A549 (cell line): ENCODE results near the gene ABCA4. TPM values are rescaled to one million over a fixed set of nuclear protein-coding genes. Genes with fewer than 3 reads are reported as not detected.

Experiments
- ATAC-seq, 2 experiments: fragments of 200-7000 bp in 1 of 2; fragments of >200 bp in 1 of 2; cut with Nextera tagmentation in 1 of 2; cut with Tn5 transposase in 1 of 2; 3 replicates each; pipeline versions ENCODE4 v1.8.0 to v1.9.1; 2018 to 2020; ENCODE audit warnings: mild to moderate bottlenecking in 1 of 2, moderate library complexity in 1 of 2
- CTCF ChIA-PET: fragments of 300-600 bp; sonication (Branson Sonifier 250); formaldehyde crosslinking; extraction: SDS; loops from one replicate; lab custom pipeline; 2021; ENCODE audit warnings: antibody characterized with exemption, inconsistent platforms; lab: Yijun Ruan, JAX
- POLR2A ChIA-PET: fragments of 350-600 bp; formaldehyde crosslinking; extraction: SDS; loops from one replicate; lab custom pipeline; 2021; ENCODE audit warnings: antibody characterized with exemption, inconsistent platforms; lab: Yijun Ruan, JAX
- DNase-seq, 2 experiments: peaks; one replicate each; pipeline versions ENCODE4 v3.0.0 to v3.0.0-alpha.2; 2011 to 2016; ENCODE audit warnings: low read depth in 1 of 2, low spot score in 1 of 2
- FAIRE-seq: peaks from 2 replicates; lab custom pipeline; 2011; peaks lifted over from hg19 to GRCh38; lab: Jason Lieb, UNC
- H3K27ac ChIP-seq, 2 experiments: fragments of >200 bp; sonication (Bioruptor Twin); formaldehyde crosslinking; 3 replicates each; pipeline ENCODE4 v1.5.1; 2016 to 2017
- H3K4me1 ChIP-seq: fragments of >200 bp; sonication (Bioruptor Twin); formaldehyde crosslinking; 3 replicates; pipeline ENCODE4 v1.6.1; 2016
- H3K4me2 ChIP-seq: fragments of >200 bp; sonication (Bioruptor Twin); formaldehyde crosslinking; 3 replicates; pipeline ENCODE4 v1.6.1; 2016
- H3K4me3 ChIP-seq: fragments of >200 bp; sonication (Bioruptor Twin); formaldehyde crosslinking; 3 replicates; pipeline ENCODE4 v1.5.1; 2016
- H3K9me3 ChIP-seq: fragments of >200 bp; sonication (Bioruptor Twin); formaldehyde crosslinking; 3 replicates; pipeline ENCODE4 v1.6.1; 2016
- ATOH8 ChIP-seq: fragments of 250-450 bp; sonication (Bioruptor Pico); IDR thresholded peaks from 2 replicates; pipeline ENCODE4 v1.5.0; 2020; ENCODE audit warnings: low read depth, mild to moderate bottlenecking, moderate library complexity
- BCL3 ChIP-seq: fragments of >200 bp; sonication (Bioruptor Twin); formaldehyde crosslinking; IDR thresholded peaks from 3 replicates; pipeline ENCODE4 v1.6.1; 2016
- BHLHE40 ChIP-seq: IDR thresholded peaks from 2 replicates; pipeline ENCODE4 v1.6.1; 2012; ENCODE audit warnings: low read depth, low read length, inconsistent platforms
- CEBPB ChIP-seq, 2 experiments: fragments of >200 bp in 1 of 2; sonication (Bioruptor Twin) in 1 of 2; formaldehyde crosslinking in 1 of 2; IDR thresholded peaks; 2 replicates each; pipeline ENCODE4 v1.6.1; 2012 to 2016
- CHD2 ChIP-seq: fragments of 150-350 bp; IDR thresholded peaks from 2 replicates; pipeline ENCODE4 v1.6.1; 2014; ENCODE audit warnings: low read length; ENCODE audit not compliant: partially characterized antibody
- EHMT2 ChIP-seq: fragments of 200-600 bp; sonication (generic); IDR thresholded peaks from 2 replicates; pipeline ENCODE4 v1.6.1; 2016; ENCODE audit warnings: antibody characterized with exemption, low read depth, mild to moderate bottlenecking, moderate library complexity
- FOSB ChIP-seq: fragments of 250-450 bp; sonication (Bioruptor Pico); IDR thresholded peaks from 2 replicates; pipeline ENCODE4 v1.5.0; 2020; ENCODE audit warnings: mild to moderate bottlenecking, moderate library complexity
- FOSL2 ChIP-seq, 2 experiments: fragments of 450-650 bp in 1 of 2; fragments of >200 bp in 1 of 2; sonication (Bioruptor Twin) in 1 of 2; formaldehyde crosslinking; IDR thresholded peaks; 2 replicates each; pipeline versions ENCODE4 v1.5.0 to v1.6.1; 2016 to 2020; ENCODE audit warnings: mild to moderate bottlenecking in 1 of 2, moderate library complexity in 1 of 2
- FOXS1 ChIP-seq: fragments of 250-450 bp; sonication (Bioruptor Pico); IDR thresholded peaks from 2 replicates; pipeline ENCODE4 v1.5.0; 2020; ENCODE audit warnings: mild to moderate bottlenecking, moderate library complexity
- JUNB ChIP-seq: fragments of >200 bp; sonication (Bioruptor Twin); formaldehyde crosslinking; IDR thresholded peaks from 2 replicates; pipeline ENCODE4 v1.6.1; 2016
- MAFK ChIP-seq: fragments of 450-650 bp; IDR thresholded peaks from 2 replicates; pipeline ENCODE4 v1.6.1; 2014; ENCODE audit not compliant: partially characterized antibody
- MAX ChIP-seq: IDR thresholded peaks from 2 replicates; pipeline ENCODE4 v1.6.1; 2012
- NPAS2 ChIP-seq: fragments of 250-450 bp; sonication (Bioruptor Pico); IDR thresholded peaks from 2 replicates; pipeline ENCODE4 v1.8.0; 2022; ENCODE audit warnings: mild to moderate bottlenecking, moderate library complexity, borderline replicate concordance
- POLR2A ChIP-seq: IDR thresholded peaks from 2 replicates; pipeline ENCODE4 v1.6.1; 2012; ENCODE audit warnings: mild to moderate bottlenecking, low read length
- RAD21 ChIP-seq, 2 experiments: fragments of >200 bp in 1 of 2; sonication (Bioruptor Twin) in 1 of 2; formaldehyde crosslinking in 1 of 2; IDR thresholded peaks in 1 of 2; conservative IDR thresholded peaks in 1 of 2; 2 replicates in 1 of 2; 3 replicates in 1 of 2; pipeline ENCODE4 v1.6.1; 2012 to 2018; ENCODE audit warnings: inconsistent platforms in 1 of 2
- RCOR1 ChIP-seq: fragments of 150-350 bp; IDR thresholded peaks from 2 replicates; pipeline ENCODE4 v1.6.1; 2014; ENCODE audit warnings: antibody characterized with exemption, low read length, low read depth
- SMC3 ChIP-seq: fragments of >200 bp; sonication (Bioruptor Twin); formaldehyde crosslinking; IDR thresholded peaks from 3 replicates; pipeline ENCODE4 v1.6.1; 2018; ENCODE audit warnings: inconsistent platforms
- TP53 ChIP-seq: fragments of 250-450 bp; sonication (Bioruptor Pico); IDR thresholded peaks from 2 replicates; pipeline ENCODE4 v1.5.0; 2021; ENCODE audit warnings: mild to moderate bottlenecking, moderate library complexity
- ZC3H11A ChIP-seq: fragments of 450-650 bp; IDR thresholded peaks from 2 replicates; pipeline ENCODE4 v1.6.1; 2014; ENCODE audit warnings: antibody characterized with exemption, mild to moderate bottlenecking
- WGBS: methylation state at CpG from one replicate; pipeline ENCODE4 v1.1.6; 2017; ENCODE audit errors: missing lambda C conversion rate; 5-methylcytosine and 5-hydroxymethylcytosine counted together
- polyA plus RNA-seq, 4 experiments: library from polyadenylated mRNA; depleted of rRNA in 3 of 4; stranded (reverse); fragments of >200 nt; fragmentation: RNase III in 1 of 4; extraction: RNeasy Plus Mini Kit Qiagen cat#74134 plus additional on column Dnase treatment in 1 of 4; gene quantifications; 2 replicates in 3 of 4; 3 replicates in 1 of 4; pipeline ENCODE4 v1.2.3, GENCODE V29; 2011 to 2017

ABCA4 gene
- polyA plus RNA-seq, 2 of the 4 experiments (the other 2 are of a cell fraction) = 0.05 to 0.23 TPM

GRCh38 chr1:94004924-94005323 is 116.0 kb downstream of the ABCA4 start:
- CTCF ChIA-PET = interaction anchor here (1.2 kb wide), 1 partner anchor 21 kb away, joined by 3 read pairs; no protein-coding TSS in a partner anchor
- 0 out of 3 replicates have a peak, but pooled peaks cover 3% of the 10 kb centered on the region for H3K4me1 ChIP-seq

GRCh38 chr1:94002046-94002787 is 118.7 kb downstream of the ABCA4 start:
- no peak overlapping the region for H3K4me3 ChIP-seq
- POLR2A ChIA-PET = no interaction called here
- H3K4me1 ChIP-seq = 0 out of 3 replicates have a peak, but pooled peaks cover 3% of the 10 kb centered on the region
- DNase-seq (no peak), FAIRE-seq (no peak), ATAC-seq (no peak)
- TF ChIP-seq POLR2A = no peak
- TF ChIP-seq MAX = no peak
- TF ChIP-seq TP53 (CRISPR knock-in tag) = no peak
- TF ChIP-seq FOSB (CRISPR knock-in tag) = no peak
- TF ChIP-seq ATOH8 = no peak
- TF ChIP-seq RAD21 (conservative IDR thresholded peaks at IDR 0.05 in 1 of 2, IDR thresholded peaks at IDR 0.05 in 1 of 2) = no peak
- no peak for TF ChIP-seq CHD2
- TF ChIP-seq FOXS1 (CRISPR knock-in tag) = no peak
- no peak for TF ChIP-seq BHLHE40
- no peak for TF ChIP-seq JUNB
- TF ChIP-seq SMC3 = no peak
- H3K9me3 ChIP-seq = no peaks in the 10 kb centered on the region
- H3K4me2 ChIP-seq = no peak overlapping the region
- H3K27ac ChIP-seq = no peak overlapping the region
- CTCF ChIA-PET = no interaction called here
- 80% methylated on average over 12 of the region's 14 CpGs for WGBS

More at GRCh38 chr1:94004924-94005323, 116.0 kb downstream of the ABCA4 start:
- no peak overlapping the region for H3K27ac ChIP-seq
- H3K4me3 ChIP-seq = no peak overlapping the region
- no peaks in the 10 kb centered on the region for H3K9me3 ChIP-seq
- TF ChIP-seq BCL3 (no peak), RCOR1 (no peak), NPAS2 (CRISPR knock-in tag) (no peak), CHD2 (no peak), CEBPB (IDR thresholded peaks at IDR 0.05) (0 out of 4 replicates have a peak, but pooled peaks of 1 of the 2 experiments have one; percentile 21), POLR2A (no peak), FOSL2 (IDR thresholded peaks at IDR 0.05) (no peak), FOSL2 (CRISPR knock-in tag; IDR thresholded peaks at IDR 0.05) (no peak), ZC3H11A (no peak), MAFK (peak; percentile 39), ATOH8 (no peak), EHMT2 (no peak)
- WGBS = 59% methylated on average over 2 of the region's 2 CpGs
- ATAC-seq (no peak), FAIRE-seq (no peak), DNase-seq (no peak)
- no peak overlapping the region for H3K4me2 ChIP-seq
- POLR2A ChIA-PET = no interaction called here
